ENCODE results near the gene HELZ2.
"Not testable (repeated sequence)": the region's sequence is repeated elsewhere in the genome, so short reads cannot be mapped to it uniquely, and the experiment has no call there.

HELZ2 gene

GRCh38 chr20:63574156-63574828 lies at the start of gene HELZ2:
Gene HELZ2 (minus strand): TSS chr20:63574239. CDS start chr20:63572385, 1,854 bp downstream.
- DNase-seq, result peak; percentile 89

GRCh38 chr20:63622732-63623131 lies 48.7 kb upstream of the HELZ2 start:
- DNase-seq, result no peak

- DNase-seq, result no peak
Measured at GRCh38 chr20:63622096-63622495, 48.1 kb upstream of the HELZ2 start.

- no peak for DNase-seq
Measured at GRCh38 chr20:63620991-63621390, 47.0 kb upstream of the HELZ2 start.

GRCh38 chr20:63619505-63619904 lies 45.5 kb upstream of the HELZ2 start:
- DNase-seq, result no peak

GRCh38 chr20:63619086-63619485 lies 45.0 kb upstream of the HELZ2 start:
- DNase-seq, result no peak

GRCh38 chr20:63618291-63618980 lies 44.4 kb upstream of the HELZ2 start:
- no peak for DNase-seq

- no peak for DNase-seq
Measured at GRCh38 chr20:63617876-63618265, 43.8 kb upstream of the HELZ2 start.

- DNase-seq, result no peak
Measured at GRCh38 chr20:63617092-63617875, 43.2 kb upstream of the HELZ2 start.

- not testable (repeated sequence) for DNase-seq
Measured at GRCh38 chr20:63613863-63614594, 40.0 kb upstream of the HELZ2 start.

- no peak for DNase-seq
Measured at GRCh38 chr20:63612276-63612931, 38.4 kb upstream of the HELZ2 start.

- DNase-seq, result no peak
Measured at GRCh38 chr20:63611646-63612045, 37.6 kb upstream of the HELZ2 start.

- DNase-seq, result no peak
Measured at GRCh38 chr20:63610581-63611435, 36.8 kb upstream of the HELZ2 start.

GRCh38 chr20:63606686-63607085 lies 32.6 kb upstream of the HELZ2 start:
- no peak for DNase-seq

- no peak for DNase-seq
Measured at GRCh38 chr20:63602321-63602720, 28.3 kb upstream of the HELZ2 start.

- peak; percentile 44 for DNase-seq
Measured at GRCh38 chr20:63601679-63602078, 27.6 kb upstream of the HELZ2 start.

GRCh38 chr20:63599396-63600050 lies 25.5 kb upstream of the HELZ2 start:
- no peak for DNase-seq

- no peak for DNase-seq
Measured at GRCh38 chr20:63598479-63599395, 24.7 kb upstream of the HELZ2 start.

- no peak for DNase-seq
Measured at GRCh38 chr20:63597651-63598478, 23.8 kb upstream of the HELZ2 start.

Measured in CD4-positive, alpha-beta T cell treated with Interleukin-17A for 4 hours (primary cell).